ENCODE measurements around the gene ZXDC. TPM values are rescaled to one million over a fixed set of nuclear protein-coding genes. Genes with fewer than 3 reads are reported as not detected.
A peak's percentile ranks its signal among the peaks of the same experiment; 100 is the strongest.

Gene ZXDC
- total RNA-seq, 1 donor from 2014 or later, result 18.8 TPM

DNA sequence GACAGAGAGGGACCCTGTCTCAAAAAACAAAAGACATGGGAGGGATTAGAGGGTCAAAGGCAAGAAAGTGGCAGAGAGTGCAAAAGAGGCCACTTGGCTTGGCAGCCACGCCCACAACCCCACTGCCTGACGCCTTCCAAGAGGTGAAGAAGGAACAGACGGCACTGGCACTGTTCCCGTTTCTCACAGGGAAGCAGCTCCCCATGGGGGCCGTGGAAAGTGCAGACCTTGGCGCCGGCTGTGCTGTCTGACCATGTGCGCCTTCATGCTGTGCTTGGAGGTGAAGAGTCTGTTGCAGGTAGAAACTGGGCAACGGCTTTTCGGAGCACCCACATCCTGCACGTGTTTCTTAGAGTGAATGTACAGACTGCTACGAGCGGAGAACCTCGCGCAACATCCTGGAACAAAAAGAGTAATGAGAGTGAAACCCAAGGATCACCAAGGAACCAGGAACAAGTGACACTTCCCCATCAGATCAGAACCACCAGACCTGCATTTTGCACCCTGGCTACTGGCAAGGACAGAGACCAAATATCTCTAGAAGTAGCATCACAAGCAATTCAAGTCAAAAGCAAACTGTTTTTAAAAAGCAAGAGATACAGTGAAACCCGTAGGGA, 9.7 kb downstream of the ZXDC start:
- Histone ChIP-seq H3K27ac (ENCODE audit: low read depth, low read length) (peak overlapping the region; percentile 62), H3K36me3 (ENCODE audit: control insufficient read depth in 3 of 3, insufficient read depth in 3 of 3, low read length in 3 of 3) (peaks cover 73 to 87% (median 76%) of the 10 kb centered on the region in 3 donors)

DNA sequence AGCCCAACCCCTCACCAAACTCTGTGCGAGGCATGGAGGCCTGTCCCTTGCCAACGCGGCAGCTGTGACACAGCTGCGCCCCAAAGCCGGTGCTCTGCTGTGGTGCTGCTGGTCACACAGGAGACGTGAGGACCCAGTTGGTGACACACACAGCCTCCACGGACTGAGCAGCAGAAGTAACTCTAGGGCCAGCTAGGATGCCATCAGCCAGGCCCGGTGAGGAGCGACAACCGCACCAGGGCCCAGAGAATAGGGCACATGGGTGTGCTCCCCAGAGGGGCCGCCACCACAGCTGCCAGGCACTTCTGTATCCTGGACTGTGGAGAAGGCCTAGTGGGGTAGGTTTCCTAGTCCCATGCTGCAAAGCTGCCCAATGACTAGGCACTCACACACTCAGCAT, 10.7 kb downstream of the ZXDC start:
- Histone ChIP-seq H3K4me3 (ENCODE audit: low read length in 3 of 3) (peak overlapping the region in 1 of 3 donors; percentile 15), H3K36me3 (ENCODE audit: control insufficient read depth in 3 of 3, insufficient read depth in 3 of 3, low read length in 3 of 3) (peaks cover 70 to 84% (median 73%) of the 10 kb centered on the region in 3 donors), H3K9me3 (ENCODE audit: control insufficient read depth in 3 of 3, low read length in 3 of 3) (no peaks in the 10 kb centered on the region), H3K27me3 (ENCODE audit: control insufficient read depth in 3 of 3, insufficient read depth in 3 of 3, low read length in 3 of 3) (no peaks in the 10 kb centered on the region), H3K4me1 (ENCODE audit: control insufficient read depth in 3 of 3, insufficient read depth in 3 of 3, low read length in 3 of 3) (peaks cover 84 to 94% (median 94%) of the 10 kb centered on the region in 3 donors), H3K27ac (ENCODE audit: low read depth, low read length) (peak overlapping the region; percentile 62), H3K9ac (ENCODE audit: low read depth in 1 of 3, low read length in 3 of 3) (peak overlapping the region in 2 of 3 donors; percentile 47 to 66)

More for the DNA sequence above, 9.7 kb downstream of the ZXDC start:
- Histone ChIP-seq H3K27me3 (ENCODE audit: control insufficient read depth in 3 of 3, insufficient read depth in 3 of 3, low read length in 3 of 3) (no peaks in the 10 kb centered on the region), H3K9me3 (ENCODE audit: control insufficient read depth in 3 of 3, low read length in 3 of 3) (no peaks in the 10 kb centered on the region), H3K9ac (ENCODE audit: low read depth in 1 of 3, low read length in 3 of 3) (peak overlapping the region in 1 of 3 donors; percentile 66), H3K4me1 (ENCODE audit: control insufficient read depth in 3 of 3, insufficient read depth in 3 of 3, low read length in 3 of 3) (peaks cover 75 to 96% (median 90%) of the 10 kb centered on the region in 3 donors), H3K4me3 (ENCODE audit: low read length in 3 of 3) (no peak overlapping the region)

- H3K36me3 ChIP-seq (ENCODE audit: control insufficient read depth in 3 of 3, insufficient read depth in 3 of 3, low read length in 3 of 3), result peaks cover 69 to 84% (median 73%) of the 10 kb centered on the region in 3 donors
- H3K27ac ChIP-seq (ENCODE audit: low read depth, low read length), result peak overlapping the region; percentile 62
- no peaks in the 10 kb centered on the region for H3K27me3 ChIP-seq (ENCODE audit: control insufficient read depth in 3 of 3, insufficient read depth in 3 of 3, low read length in 3 of 3)
- peaks cover 83 to 94% (median 93%) of the 10 kb centered on the region in 3 donors for H3K4me1 ChIP-seq (ENCODE audit: control insufficient read depth in 3 of 3, insufficient read depth in 3 of 3, low read length in 3 of 3)
- H3K4me3 ChIP-seq (ENCODE audit: low read length in 3 of 3), result no peak overlapping the region
- no peaks in the 10 kb centered on the region for H3K9me3 ChIP-seq (ENCODE audit: control insufficient read depth in 3 of 3, low read length in 3 of 3)
- peak overlapping the region in 2 of 3 donors; percentile 8 to 66 for H3K9ac ChIP-seq (ENCODE audit: low read depth in 1 of 3, low read length in 3 of 3)
These were observed 11.2 kb downstream of the ZXDC start for GRCh38 chr3:126464494-126464893.

DNA sequence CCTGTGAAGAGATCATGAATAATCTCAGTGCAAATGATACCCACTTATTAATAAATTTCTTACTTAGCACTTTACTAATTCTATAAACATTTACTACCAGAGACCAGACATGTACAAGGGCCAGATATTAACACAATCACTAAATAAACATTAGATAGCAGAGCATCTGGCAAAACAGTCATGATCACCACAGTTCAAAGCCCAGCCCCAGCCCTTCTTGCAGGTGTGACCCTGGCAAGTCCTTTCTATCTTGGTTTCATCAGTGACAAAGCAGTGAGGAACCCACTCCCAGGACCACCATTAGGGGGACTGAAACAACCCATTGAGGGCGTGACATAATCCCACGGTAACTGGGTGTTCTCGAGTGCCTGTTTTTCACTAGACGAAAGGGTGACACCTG, 11.6 kb downstream of the ZXDC start:
- peaks cover 68 to 84% (median 73%) of the 10 kb centered on the region in 3 donors for H3K36me3 ChIP-seq (ENCODE audit: control insufficient read depth in 3 of 3, insufficient read depth in 3 of 3, low read length in 3 of 3)
- peaks cover 86 to 94% (median 94%) of the 10 kb centered on the region in 3 donors for H3K4me1 ChIP-seq (ENCODE audit: control insufficient read depth in 3 of 3, insufficient read depth in 3 of 3, low read length in 3 of 3)
- H3K9me3 ChIP-seq (ENCODE audit: control insufficient read depth in 3 of 3, low read length in 3 of 3), result no peaks in the 10 kb centered on the region
- H3K9ac ChIP-seq (ENCODE audit: low read depth in 1 of 3, low read length in 3 of 3), result peak overlapping the region in 2 of 3 donors; percentile 8 to 66
- H3K4me3 ChIP-seq (ENCODE audit: low read length in 3 of 3), result no peak overlapping the region
- no peaks in the 10 kb centered on the region for H3K27me3 ChIP-seq (ENCODE audit: control insufficient read depth in 3 of 3, insufficient read depth in 3 of 3, low read length in 3 of 3)
- H3K27ac ChIP-seq (ENCODE audit: low read depth, low read length), result peak overlapping the region; percentile 62

GRCh38 chr3:126463521-126463920, 12.2 kb downstream of the ZXDC start:
- Histone ChIP-seq H3K36me3 (ENCODE audit: control insufficient read depth in 3 of 3, insufficient read depth in 3 of 3, low read length in 3 of 3) (peaks cover 67 to 81% (median 70%) of the 10 kb centered on the region in 3 donors), H3K27me3 (ENCODE audit: control insufficient read depth in 3 of 3, insufficient read depth in 3 of 3, low read length in 3 of 3) (no peaks in the 10 kb centered on the region), H3K9me3 (ENCODE audit: control insufficient read depth in 3 of 3, low read length in 3 of 3) (no peaks in the 10 kb centered on the region), H3K9ac (ENCODE audit: low read depth in 1 of 3, low read length in 3 of 3) (no peak overlapping the region), H3K27ac (ENCODE audit: low read depth, low read length) (no peak overlapping the region), H3K4me3 (ENCODE audit: low read length in 3 of 3) (no peak overlapping the region), H3K4me1 (ENCODE audit: control insufficient read depth in 3 of 3, insufficient read depth in 3 of 3, low read length in 3 of 3) (peaks cover 86 to 91% (median 90%) of the 10 kb centered on the region in 3 donors)

- Histone ChIP-seq H3K9me3 (ENCODE audit: control insufficient read depth in 3 of 3, low read length in 3 of 3) (no peaks in the 10 kb centered on the region), H3K27me3 (ENCODE audit: control insufficient read depth in 3 of 3, insufficient read depth in 3 of 3, low read length in 3 of 3) (no peaks in the 10 kb centered on the region), H3K4me3 (ENCODE audit: low read length in 3 of 3) (peak overlapping the region in 1 of 3 donors; percentile 12), H3K4me1 (ENCODE audit: control insufficient read depth in 3 of 3, insufficient read depth in 3 of 3, low read length in 3 of 3) (peaks cover 68 to 85% (median 71%) of the 10 kb centered on the region in 3 donors), H3K27ac (ENCODE audit: low read depth, low read length) (peak overlapping the region; percentile 80), H3K36me3 (ENCODE audit: control insufficient read depth in 3 of 3, insufficient read depth in 3 of 3, low read length in 3 of 3) (peaks cover 64 to 76% (median 68%) of the 10 kb centered on the region in 3 donors), H3K9ac (ENCODE audit: low read depth in 1 of 3, low read length in 3 of 3) (peak overlapping the region in 2 of 3 donors; percentile 26 to 64)
These were observed 14.1 kb downstream of the ZXDC start for GRCh38 chr3:126461450-126462070.

GRCh38 chr3:126460381-126460780, 15.3 kb downstream of the ZXDC start:
- Histone ChIP-seq H3K9ac (ENCODE audit: low read depth in 1 of 3, low read length in 3 of 3) (peak overlapping the region in 1 of 3 donors; percentile 7), H3K36me3 (ENCODE audit: control insufficient read depth in 3 of 3, insufficient read depth in 3 of 3, low read length in 3 of 3) (peaks cover 59 to 71% (median 66%) of the 10 kb centered on the region in 3 donors), H3K27ac (ENCODE audit: low read depth, low read length) (peak overlapping the region; percentile 27), H3K4me1 (ENCODE audit: control insufficient read depth in 3 of 3, insufficient read depth in 3 of 3, low read length in 3 of 3) (peaks cover 58 to 80% (median 62%) of the 10 kb centered on the region in 3 donors), H3K27me3 (ENCODE audit: control insufficient read depth in 3 of 3, insufficient read depth in 3 of 3, low read length in 3 of 3) (no peaks in the 10 kb centered on the region), H3K4me3 (ENCODE audit: low read length in 3 of 3) (no peak overlapping the region), H3K9me3 (ENCODE audit: control insufficient read depth in 3 of 3, low read length in 3 of 3) (no peaks in the 10 kb centered on the region)

GRCh38 chr3:126459763-126460127, 15.9 kb downstream of the ZXDC start:
- Histone ChIP-seq H3K27me3 (ENCODE audit: control insufficient read depth in 3 of 3, insufficient read depth in 3 of 3, low read length in 3 of 3) (no peaks in the 10 kb centered on the region), H3K27ac (ENCODE audit: low read depth, low read length) (peak overlapping the region; percentile 27), H3K4me1 (ENCODE audit: control insufficient read depth in 3 of 3, insufficient read depth in 3 of 3, low read length in 3 of 3) (peaks cover 54 to 75% (median 56%) of the 10 kb centered on the region in 3 donors), H3K9me3 (ENCODE audit: control insufficient read depth in 3 of 3, low read length in 3 of 3) (no peaks in the 10 kb centered on the region), H3K9ac (ENCODE audit: low read depth in 1 of 3, low read length in 3 of 3) (peak overlapping the region in 1 of 3 donors; percentile 64), H3K4me3 (ENCODE audit: low read length in 3 of 3) (no peak overlapping the region), H3K36me3 (ENCODE audit: control insufficient read depth in 3 of 3, insufficient read depth in 3 of 3, low read length in 3 of 3) (peaks cover 52 to 66% (median 64%) of the 10 kb centered on the region in 3 donors)

DNA sequence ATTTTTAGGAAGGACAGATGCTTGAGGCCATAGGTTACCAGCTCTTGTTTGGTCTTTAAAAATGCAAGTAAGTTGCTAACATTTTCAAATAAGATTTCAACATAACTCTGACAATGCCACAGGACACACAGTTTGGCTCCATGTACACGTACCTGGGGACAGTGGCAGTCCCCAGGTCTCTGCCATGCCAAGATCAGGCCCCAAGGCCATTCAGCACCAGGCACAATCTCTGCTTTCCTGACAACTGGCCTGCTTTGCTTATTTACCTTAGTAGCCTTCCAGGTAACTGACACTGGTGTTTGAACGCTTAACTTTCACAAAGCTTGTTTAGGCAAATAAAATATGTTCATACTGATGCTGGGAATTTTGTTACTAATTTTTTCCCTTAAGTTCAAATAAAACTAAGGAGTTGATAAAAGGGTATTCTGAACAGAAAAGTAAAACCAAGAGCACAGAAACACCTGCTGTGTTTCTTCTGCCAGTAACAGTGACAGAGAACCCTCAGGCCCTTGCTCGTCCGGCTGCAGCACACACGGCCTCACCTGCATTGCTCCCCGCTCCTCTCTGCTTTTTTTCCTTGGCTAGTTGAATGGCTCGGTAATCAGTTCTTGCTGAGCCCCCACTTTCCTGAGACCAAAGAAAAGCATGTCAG, 16.5 kb downstream of the ZXDC start:
- H3K27me3 ChIP-seq (ENCODE audit: control insufficient read depth in 3 of 3, insufficient read depth in 3 of 3, low read length in 3 of 3), result no peaks in the 10 kb centered on the region
- H3K9ac ChIP-seq (ENCODE audit: low read depth in 1 of 3, low read length in 3 of 3), result peak overlapping the region in 1 of 3 donors; percentile 64
- no peaks in the 10 kb centered on the region for H3K9me3 ChIP-seq (ENCODE audit: control insufficient read depth in 3 of 3, low read length in 3 of 3)
- peaks cover 50 to 67% (median 59%) of the 10 kb centered on the region in 3 donors for H3K36me3 ChIP-seq (ENCODE audit: control insufficient read depth in 3 of 3, insufficient read depth in 3 of 3, low read length in 3 of 3)
- H3K4me3 ChIP-seq (ENCODE audit: low read length in 3 of 3), result no peak overlapping the region
- H3K27ac ChIP-seq (ENCODE audit: low read depth, low read length), result peak overlapping the region; percentile 27
- H3K4me1 ChIP-seq (ENCODE audit: control insufficient read depth in 3 of 3, insufficient read depth in 3 of 3, low read length in 3 of 3), result peaks cover 49 to 74% (median 54%) of the 10 kb centered on the region in 3 donors
